VCaP (cell line): Measurements from ENCODE around the gene EARS2.
A peak's percentile ranks its signal among the peaks of the same experiment; 100 is the strongest.

ENCODE experiments used
- H3K27ac ChIP-seq: fragments of 450-650 bp; 2 replicates; pipeline ENCODE4 v1.5.1; 2017
- TF ChIP-seq, protein P1 (sequence below): fragments of 450-650 bp; conservative IDR thresholded peaks from 2 replicates; pipeline ENCODE4 v1.5.1; 2017; ENCODE audit warnings: mild to moderate bottlenecking, moderate library complexity

The EARS2 gene

DNA sequence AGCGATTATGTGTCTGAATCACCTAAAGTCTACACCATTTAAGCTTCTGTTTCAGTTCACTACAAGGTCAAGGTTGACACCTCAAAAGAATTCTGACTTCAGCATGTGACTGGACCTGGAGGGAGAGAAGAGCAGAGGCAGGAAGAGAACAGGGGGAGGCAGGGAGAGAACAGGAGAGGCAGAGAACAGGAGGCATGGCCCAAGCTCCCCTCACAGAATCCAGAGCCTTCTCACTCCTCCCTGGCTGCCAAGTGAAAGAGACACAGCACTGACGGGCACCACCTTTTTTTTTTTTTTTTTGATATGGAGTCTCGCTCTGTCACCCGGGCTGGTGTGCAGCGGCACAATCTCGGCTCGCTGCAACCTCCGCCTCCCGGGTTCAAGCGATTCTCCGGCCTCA, 58.3 kb downstream of the EARS2 start:
- TF ChIP-seq, protein P1, sequence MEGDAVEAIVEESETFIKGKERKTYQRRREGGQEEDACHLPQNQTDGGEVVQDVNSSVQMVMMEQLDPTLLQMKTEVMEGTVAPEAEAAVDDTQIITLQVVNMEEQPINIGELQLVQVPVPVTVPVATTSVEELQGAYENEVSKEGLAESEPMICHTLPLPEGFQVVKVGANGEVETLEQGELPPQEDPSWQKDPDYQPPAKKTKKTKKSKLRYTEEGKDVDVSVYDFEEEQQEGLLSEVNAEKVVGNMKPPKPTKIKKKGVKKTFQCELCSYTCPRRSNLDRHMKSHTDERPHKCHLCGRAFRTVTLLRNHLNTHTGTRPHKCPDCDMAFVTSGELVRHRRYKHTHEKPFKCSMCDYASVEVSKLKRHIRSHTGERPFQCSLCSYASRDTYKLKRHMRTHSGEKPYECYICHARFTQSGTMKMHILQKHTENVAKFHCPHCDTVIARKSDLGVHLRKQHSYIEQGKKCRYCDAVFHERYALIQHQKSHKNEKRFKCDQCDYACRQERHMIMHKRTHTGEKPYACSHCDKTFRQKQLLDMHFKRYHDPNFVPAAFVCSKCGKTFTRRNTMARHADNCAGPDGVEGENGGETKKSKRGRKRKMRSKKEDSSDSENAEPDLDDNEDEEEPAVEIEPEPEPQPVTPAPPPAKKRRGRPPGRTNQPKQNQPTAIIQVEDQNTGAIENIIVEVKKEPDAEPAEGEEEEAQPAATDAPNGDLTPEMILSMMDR, result no peak
- H3K27ac ChIP-seq, result no peak overlapping the region

DNA sequence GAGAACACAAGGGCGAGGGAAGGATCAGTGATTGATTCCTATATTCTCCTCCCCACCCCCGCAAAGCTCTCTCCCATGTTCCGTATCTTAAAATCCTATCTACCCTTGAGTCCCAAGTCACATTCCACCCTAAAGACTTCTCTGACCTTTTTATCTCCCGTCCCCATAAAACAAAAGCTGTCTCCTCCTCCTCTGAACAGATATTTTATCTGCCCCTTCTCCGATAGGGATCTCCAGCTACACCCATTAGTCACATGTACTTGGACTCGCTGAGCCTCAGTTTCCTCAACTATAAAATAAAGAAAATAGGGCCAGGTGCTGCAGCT, 59.6 kb downstream of the EARS2 start:
- no peak overlapping the region for H3K27ac ChIP-seq
- TF ChIP-seq, protein P1, result no peak

DNA sequence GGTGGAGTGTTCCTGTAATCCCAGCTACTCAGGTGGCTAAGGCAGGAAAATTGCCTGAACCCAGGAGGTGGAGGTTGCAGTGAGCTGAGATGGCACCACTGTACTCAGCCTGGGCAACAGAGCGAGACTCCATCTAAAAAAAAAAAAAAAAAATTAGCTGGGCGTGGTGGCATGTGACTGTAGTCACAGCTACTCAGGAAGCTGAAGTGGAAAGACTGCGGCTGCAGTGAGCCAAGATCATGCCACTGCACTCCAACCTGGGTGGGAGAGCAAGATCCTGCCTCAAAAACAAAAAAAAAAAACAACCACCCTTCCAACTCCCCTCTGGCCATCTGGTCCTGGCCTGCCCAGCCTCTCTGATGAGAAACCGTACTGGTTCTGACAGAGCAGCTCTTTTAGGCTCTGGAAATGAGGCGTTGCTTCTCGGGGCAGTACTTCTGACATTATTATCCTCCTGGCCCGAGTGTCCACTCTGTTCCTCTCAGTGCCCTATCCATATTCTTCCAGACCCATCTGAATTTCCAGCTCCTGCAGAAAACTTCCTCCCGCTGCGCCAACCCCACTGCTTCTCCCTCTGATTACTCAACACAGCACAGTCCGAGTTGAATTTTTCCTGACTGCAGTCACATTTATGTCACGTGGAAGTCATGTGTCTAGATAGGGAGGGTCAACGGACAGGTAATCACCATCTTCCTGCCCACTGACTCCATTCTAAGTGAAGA, 60.2 kb downstream of the EARS2 start:
- H3K27ac ChIP-seq, result no peak overlapping the region
- TF ChIP-seq, protein P1, result no peak

DNA sequence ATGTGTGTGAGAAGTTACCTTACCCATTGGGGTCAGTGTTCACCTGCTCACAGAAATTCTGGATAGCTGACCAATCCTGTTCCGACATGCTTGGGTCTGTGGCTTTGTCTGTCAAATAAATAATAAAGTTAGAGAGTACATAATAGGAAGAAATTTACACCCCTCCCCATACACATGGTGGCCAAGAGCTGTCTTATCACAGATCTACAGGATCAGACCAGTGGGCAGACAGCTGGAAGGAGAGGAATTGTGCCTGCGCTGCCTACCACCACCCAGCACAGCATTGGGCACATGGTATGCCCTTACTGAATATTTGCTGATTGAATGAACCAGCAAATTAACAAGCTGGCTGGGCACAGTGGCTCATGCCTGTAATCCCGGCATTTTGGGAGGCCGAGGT, 61.5 kb downstream of the EARS2 start:
- TF ChIP-seq, protein P1, result no peak
- H3K27ac ChIP-seq, result no peak overlapping the region

DNA sequence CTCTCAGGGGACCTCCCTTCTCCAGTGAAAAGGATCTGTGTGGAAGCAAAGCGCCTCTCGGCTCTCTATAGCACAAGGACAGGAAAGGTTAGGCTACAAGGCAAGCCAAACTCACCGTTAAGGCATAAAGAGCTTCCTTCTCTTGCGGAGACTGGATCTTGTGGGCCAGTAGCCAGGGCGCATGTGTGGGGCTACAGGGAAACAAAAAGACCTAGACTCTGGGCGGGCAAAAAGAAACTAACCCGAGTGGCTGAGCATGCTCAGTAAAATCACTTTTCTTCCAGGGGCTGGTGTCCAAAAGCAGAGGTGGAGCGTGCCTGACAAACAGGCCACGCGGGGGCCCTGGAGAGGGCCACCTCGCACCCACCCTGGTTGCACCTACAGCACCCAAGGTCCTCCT, 63.0 kb downstream of the EARS2 start:
- TF ChIP-seq, protein P1, result no peak
- no peak overlapping the region for H3K27ac ChIP-seq

DNA sequence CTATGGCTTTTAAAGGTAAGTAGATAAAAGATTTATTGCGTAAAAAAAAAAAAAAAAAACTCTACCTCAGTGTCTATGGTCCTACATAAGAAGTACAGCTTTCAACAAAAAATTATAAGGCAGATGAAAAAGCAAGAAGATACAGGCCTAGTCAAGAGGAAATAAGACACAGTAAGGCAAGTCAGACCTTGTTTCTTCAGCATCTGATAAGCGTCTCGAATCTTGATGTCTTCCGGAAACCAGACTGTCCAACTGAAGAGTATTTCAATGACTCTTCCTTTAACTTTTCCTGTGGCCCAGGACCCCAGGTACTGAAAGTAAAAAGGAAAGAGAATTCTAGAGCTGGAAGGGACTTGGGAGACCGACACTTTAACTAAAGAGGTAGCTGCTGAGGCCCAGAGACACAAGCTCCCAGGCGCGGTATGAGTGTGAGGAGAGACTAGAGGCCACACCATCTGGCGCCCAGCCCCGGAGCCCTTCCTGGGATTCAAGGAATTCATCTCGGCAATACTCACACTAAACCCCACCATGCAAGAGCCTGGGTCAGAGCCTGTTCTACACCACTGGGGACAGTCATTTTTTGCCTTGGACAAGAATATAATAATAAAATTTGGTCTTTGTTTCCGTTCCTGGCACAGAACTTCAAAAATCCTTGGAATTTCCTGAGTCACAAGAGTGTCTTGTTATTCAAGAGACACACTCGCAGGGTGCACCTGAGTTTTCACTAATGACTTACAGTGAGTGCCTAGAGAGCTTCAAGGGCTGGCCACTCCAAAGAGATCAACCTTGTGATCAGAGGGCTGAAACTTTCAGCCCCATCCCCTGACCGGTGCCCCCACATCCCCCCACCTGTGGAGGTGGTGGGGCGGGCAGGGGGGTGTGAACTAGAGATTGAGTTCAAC, 65.4 kb downstream of the EARS2 start:
- TF ChIP-seq, protein P1, result no peak
- no peak overlapping the region for H3K27ac ChIP-seq

DNA sequence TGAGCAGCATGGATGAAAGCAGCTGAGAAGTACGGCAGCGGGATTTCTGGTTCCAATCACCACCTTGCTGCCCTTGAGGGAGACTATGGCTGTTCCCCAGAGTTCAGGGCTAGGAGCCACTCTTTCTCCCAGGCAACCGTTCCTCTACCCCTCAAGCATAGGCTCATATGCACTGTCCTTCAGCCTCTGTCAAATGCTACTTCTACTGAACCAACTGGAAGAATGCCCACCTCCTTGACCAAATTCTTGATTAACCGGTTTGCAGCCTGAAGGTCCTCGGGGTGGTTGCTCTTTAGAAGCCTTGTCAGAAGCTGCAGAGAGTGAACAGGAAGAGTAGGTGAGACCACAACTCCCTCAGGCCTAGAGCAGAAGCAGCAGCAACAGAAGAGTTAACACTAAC, 70.7 kb downstream of the EARS2 start:
- peak overlapping the region; percentile 19; the same call in 1 of the 2 replicates for H3K27ac ChIP-seq
- TF ChIP-seq, protein P1, result no peak
